CD14-positive monocyte (primary cell): ENCODE measurements around the gene POU2F2. TPM values are rescaled to one million over a fixed set of nuclear protein-coding genes. Genes with fewer than 3 reads are reported as not detected.

ENCODE experiments used
- DNase-seq, 3 donors: peaks; one replicate each; pipeline ENCODE4 v3.0.0-alpha.2; 2011 to 2022
- H2AFZ ChIP-seq: 2 replicates; pipeline ENCODE4 v1.6.0; 2012; ENCODE audit warnings: mild to moderate bottlenecking, low read depth, low read length, inconsistent platforms; ENCODE audit not compliant: insufficient read depth, poor library complexity, severe bottlenecking
- H3K27ac ChIP-seq, 2 donors: 1 replicate in 1 of 2; 2 replicates in 1 of 2; pipeline ENCODE4 v1.5.1; 2012 to 2013; ENCODE audit warnings: low read length in 2 of 2, control low read depth in 1 of 2, inconsistent platforms in 1 of 2, low read depth in 1 of 2, mild to moderate bottlenecking in 1 of 2
- H3K27me3 ChIP-seq, 2 donors: one replicate each; pipeline versions ENCODE4 v1.6.0 to v1.6.1; 2011 to 2013; ENCODE audit warnings: low read length in 2 of 2; ENCODE audit not compliant: control insufficient read depth in 2 of 2, insufficient read depth in 2 of 2
- H3K36me3 ChIP-seq, 2 donors: replicated peaks in 1 of 2; 1 replicate in 1 of 2; 2 replicates in 1 of 2; pipeline versions ENCODE4 v1.5.1 to v1.6.1; 2012 to 2013; ENCODE audit warnings: low read length in 2 of 2, control low read depth in 1 of 2, inconsistent platforms in 1 of 2, mild to moderate bottlenecking in 1 of 2; ENCODE audit not compliant: insufficient read depth in 2 of 2, control insufficient read depth in 1 of 2
- H3K4me1 ChIP-seq, 2 donors: 1 replicate in 1 of 2; 2 replicates in 1 of 2; pipeline versions ENCODE4 v1.5.1 to v1.6.1; 2012 to 2013; ENCODE audit warnings: low read length in 2 of 2, control low read depth in 1 of 2, inconsistent platforms in 1 of 2, mild to moderate bottlenecking in 1 of 2, moderate library complexity in 1 of 2; ENCODE audit not compliant: insufficient read depth in 2 of 2, control insufficient read depth in 1 of 2
- H3K4me2 ChIP-seq: replicated peaks from 2 replicates; pipeline ENCODE3; 2012; ENCODE audit warnings: low read length, moderate library complexity, mild to moderate bottlenecking; ENCODE audit not compliant: poor library complexity, severe bottlenecking; ENCODE audit errors: extremely low read depth
- H3K4me3 ChIP-seq, 3 experiments: fragments of 200-600 bp in 1 of 3; sonication (generic) in 1 of 3; replicated peaks in 1 of 3; 1 replicate in 2 of 3; 2 replicates in 1 of 3; pipeline ENCODE4 v1.5.1; 2011 to 2013; ENCODE audit warnings: low read length in 3 of 3, mild to moderate bottlenecking in 3 of 3, control low read depth in 2 of 3, low read depth in 2 of 3, inconsistent platforms in 1 of 3, moderate library complexity in 1 of 3
- H3K79me2 ChIP-seq: 2 replicates; pipeline ENCODE4 v1.6.0; 2012; ENCODE audit warnings: mild to moderate bottlenecking, control low read depth, inconsistent platforms, low read length, moderate library complexity; ENCODE audit not compliant: insufficient read depth
- H3K9ac ChIP-seq: 2 replicates; pipeline ENCODE4 v1.6.0; 2017; ENCODE audit warnings: low read length, mild to moderate bottlenecking; ENCODE audit not compliant: insufficient read depth, poor library complexity, severe bottlenecking
- H3K9me3 ChIP-seq, 2 donors: replicated peaks in 1 of 2; 1 replicate in 1 of 2; 2 replicates in 1 of 2; pipeline versions ENCODE4 v1.5.1 to v1.6.1; 2012 to 2013; ENCODE audit warnings: low read length in 2 of 2, control low read depth in 1 of 2; ENCODE audit not compliant: control insufficient read depth in 1 of 2, insufficient read depth in 1 of 2
- H4K20me1 ChIP-seq: 2 replicates; pipeline ENCODE4 v1.6.0; 2012; ENCODE audit warnings: mild to moderate bottlenecking, low read length, control low read depth, moderate library complexity; ENCODE audit not compliant: insufficient read depth
- H3K27ac Mint-ChIP-seq, 7 donors: one replicate each; pipeline ENCODE4 v1.8.0; 2020; ENCODE audit warnings: mild to moderate bottlenecking in 7 of 7, mixed read lengths in 7 of 7, moderate library complexity in 6 of 7, inconsistent platforms in 2 of 7
- H3K27me3 Mint-ChIP-seq, 3 donors: one replicate each; pipeline ENCODE4 v1.8.0; 2021 to 2022; ENCODE audit warnings: low read depth in 3 of 3, mild to moderate bottlenecking in 3 of 3, mixed read lengths in 3 of 3, moderate library complexity in 3 of 3, inconsistent platforms in 1 of 3
- H3K36me3 Mint-ChIP-seq, 2 donors: one replicate each; pipeline ENCODE4 v1.8.0; 2020; ENCODE audit warnings: mixed read lengths in 2 of 2, inconsistent platforms in 1 of 2, mild to moderate bottlenecking in 1 of 2
- H3K4me1 Mint-ChIP-seq: one replicate; pipeline ENCODE4 v1.8.0; 2020; ENCODE audit warnings: mild to moderate bottlenecking, mixed read lengths
- H3K4me3 Mint-ChIP-seq, 2 donors: one replicate each; pipeline ENCODE4 v1.8.0; 2020; ENCODE audit warnings: mild to moderate bottlenecking in 2 of 2, mixed read lengths in 2 of 2, moderate library complexity in 1 of 2
- H3K9me3 Mint-ChIP-seq, 7 donors: one replicate each; pipeline ENCODE4 v1.8.0; 2020 to 2022; ENCODE audit warnings: mixed read lengths in 7 of 7, mild to moderate bottlenecking in 6 of 7, moderate library complexity in 6 of 7, inconsistent platforms in 2 of 7
- WGBS: methylation state at CpG from one replicate; pipeline ENCODE4 v1.1.5; 2013; ENCODE audit warnings: missing lambda C conversion rate; ENCODE audit not compliant: insufficient coverage; 5-methylcytosine and 5-hydroxymethylcytosine counted together
- intact Hi-C, 2 donors: fragments of 100-400 bp; cut with micrococcal nuclease; formaldehyde crosslinking; loops; one replicate each; pipeline versions ENCODE4 v1.15.0 to v1.15.1; 2023
- polyA plus RNA-seq, 3 donors: library from polyadenylated mRNA; depleted of rRNA in 1 of 3; unstranded in 2 of 3; stranded (reverse) in 1 of 3; fragments of 300-500 nt in 2 of 3; fragments of >200 nt in 1 of 3; fragmentation: Illumina TruSeq in 2 of 3; gene quantifications; 1 replicate in 2 of 3; 2 replicates in 1 of 3; pipeline ENCODE4 v1.2.3, GENCODE V29; 2012 to 2021
- small RNA-seq: library from RNA; depleted of rRNA; stranded (forward); fragments of <200 nt; gene quantifications from one replicate; pipeline ENCODE3, GENCODE V24; 2012; ENCODE audit warnings: low read depth; ENCODE audit not compliant: insufficient read length
- TF ChIP-seq, protein P1 (sequence below): fragments of 200-600 bp; IDR thresholded peaks from one replicate; pipeline ENCODE4 v1.8.0; 2022; ENCODE audit warnings: antibody characterized with exemption, mild to moderate bottlenecking

POU2F2 gene
- polyA plus RNA-seq, 3 donors: 20.0 to 147 (median 28.2) TPM

DNA sequence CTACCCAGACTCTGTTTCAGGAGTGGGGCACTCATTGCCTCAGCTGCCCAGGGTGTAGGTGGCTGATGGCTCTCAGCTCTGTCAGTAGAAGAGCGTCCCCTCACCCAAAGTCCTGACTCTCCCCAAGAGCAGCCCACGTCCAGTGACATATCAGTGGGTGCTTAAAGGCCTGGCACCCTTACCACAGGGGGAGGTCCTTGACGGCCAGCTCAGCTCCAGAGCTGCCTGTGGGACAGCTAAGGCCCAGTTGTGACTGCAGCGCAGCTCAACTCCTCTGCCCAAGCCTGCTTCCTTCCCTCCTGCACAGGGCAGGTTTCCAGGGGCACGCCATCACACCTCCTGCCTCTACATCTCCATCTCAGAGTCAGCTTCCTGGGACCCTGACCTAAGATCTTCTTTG, 94.6 kb downstream of the POU2F2 start:
- H3K27me3 ChIP-seq: no peaks in the 10 kb centered on the region
- intact Hi-C loops: no loop called here
- no peak overlapping the region for H3K4me3 ChIP-seq
- Mint-ChIP-seq H3K27me3 (peaks cover 1 to 2% (median 2%) of the 10 kb centered on the region in 3 donors), H3K9me3 (no peaks in the 10 kb centered on the region), H3K4me1 (peaks cover 2% of the 10 kb centered on the region), H3K4me3 (no peak overlapping the region), H3K27ac (no peak overlapping the region), H3K36me3 (no peaks in the 10 kb centered on the region)
- no peaks in the 10 kb centered on the region for H3K36me3 ChIP-seq
- no peak overlapping the region for H3K4me2 ChIP-seq
- no peak overlapping the region for H2AFZ ChIP-seq
- no peaks in the 10 kb centered on the region for H3K9me3 ChIP-seq
- WGBS: 87% methylated on average over 5 of the region's 5 CpGs
- TF ChIP-seq, protein P1, sequence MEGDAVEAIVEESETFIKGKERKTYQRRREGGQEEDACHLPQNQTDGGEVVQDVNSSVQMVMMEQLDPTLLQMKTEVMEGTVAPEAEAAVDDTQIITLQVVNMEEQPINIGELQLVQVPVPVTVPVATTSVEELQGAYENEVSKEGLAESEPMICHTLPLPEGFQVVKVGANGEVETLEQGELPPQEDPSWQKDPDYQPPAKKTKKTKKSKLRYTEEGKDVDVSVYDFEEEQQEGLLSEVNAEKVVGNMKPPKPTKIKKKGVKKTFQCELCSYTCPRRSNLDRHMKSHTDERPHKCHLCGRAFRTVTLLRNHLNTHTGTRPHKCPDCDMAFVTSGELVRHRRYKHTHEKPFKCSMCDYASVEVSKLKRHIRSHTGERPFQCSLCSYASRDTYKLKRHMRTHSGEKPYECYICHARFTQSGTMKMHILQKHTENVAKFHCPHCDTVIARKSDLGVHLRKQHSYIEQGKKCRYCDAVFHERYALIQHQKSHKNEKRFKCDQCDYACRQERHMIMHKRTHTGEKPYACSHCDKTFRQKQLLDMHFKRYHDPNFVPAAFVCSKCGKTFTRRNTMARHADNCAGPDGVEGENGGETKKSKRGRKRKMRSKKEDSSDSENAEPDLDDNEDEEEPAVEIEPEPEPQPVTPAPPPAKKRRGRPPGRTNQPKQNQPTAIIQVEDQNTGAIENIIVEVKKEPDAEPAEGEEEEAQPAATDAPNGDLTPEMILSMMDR: no peak
- no peak for DNase-seq
- no peak overlapping the region for H3K9ac ChIP-seq
- H3K27ac ChIP-seq: no peak overlapping the region
- H3K79me2 ChIP-seq: no peaks in the 10 kb centered on the region
- no peaks in the 10 kb centered on the region for H4K20me1 ChIP-seq
- no peaks in the 10 kb centered on the region for H3K4me1 ChIP-seq

Small RNAs within 50 kb of the gene (small RNA-seq; reads per million reads assigned to genes)
- gene MIR4323: not detected

Other genes with a start within 250 kb of the POU2F2 start
- 100 to 1,000 TPM in 1 of 3 donors, 10 to 100 TPM in 2; 82.8 to 622 (median 95.5) TPM for gene ARHGEF1, start 249.3 kb downstream of the POU2F2 start, polyA plus RNA-seq
- gene ERFL, start 204.0 kb downstream of the POU2F2 start, polyA plus RNA-seq: not detected
- gene RABAC1, start 173.1 kb downstream of the POU2F2 start, polyA plus RNA-seq: 100 to 1,000 TPM; 126 to 234 (median 202) TPM
- under 1 TPM in 2 of 3 donors, not detected in 1; 0.07 to 0.10 TPM for gene ATP1A3, start 138.2 kb downstream of the POU2F2 start, polyA plus RNA-seq
- gene GRIK5, start 62.2 kb downstream of the POU2F2 start, polyA plus RNA-seq: under 1 TPM in 2 of 3 donors, not detected in 1; 0.12 to 0.28 TPM
- 1 to 10 TPM; 3.3 to 9.6 (median 4.9) TPM for gene ZNF574, start 56.3 kb downstream of the POU2F2 start, polyA plus RNA-seq
- gene DEDD2, start 85.2 kb upstream of the POU2F2 start, polyA plus RNA-seq: 100 to 1,000 TPM; 125 to 141 (median 133) TPM
- gene ZNF526, start 87.9 kb upstream of the POU2F2 start, polyA plus RNA-seq: 1 to 10 TPM in 2 of 3 donors, under 1 TPM in 1; 0.96 to 3.4 (median 1.3) TPM
- 10 to 100 TPM; 12.3 to 47.2 (median 14.9) TPM for gene GSK3A, start 110.2 kb upstream of the POU2F2 start, polyA plus RNA-seq
- 10 to 100 TPM in 1 of 3 donors, 1 to 10 TPM in 2; 2.3 to 42.6 (median 3.4) TPM for gene ERF, start 122.7 kb upstream of the POU2F2 start, polyA plus RNA-seq
- 10 to 100 TPM in 1 of 3 donors, under 1 TPM in 2; 0.62 to 42.2 (median 0.87) TPM for gene CIC, start 136.8 kb upstream of the POU2F2 start, polyA plus RNA-seq
- under 1 TPM; 0.35 to 0.51 (median 0.38) TPM for gene PRR19, start 169.7 kb upstream of the POU2F2 start, polyA plus RNA-seq
- 10 to 100 TPM; 15.3 to 18.7 (median 15.5) TPM for gene PAFAH1B3, start 170.2 kb upstream of the POU2F2 start, polyA plus RNA-seq
- gene TMEM145, start 180.9 kb upstream of the POU2F2 start, polyA plus RNA-seq: not detected
- gene MEGF8, start 193.2 kb upstream of the POU2F2 start, polyA plus RNA-seq: 1 to 10 TPM in 1 of 3 donors, under 1 TPM in 2; 0.15 to 2.7 (median 0.27) TPM